Left lung (tissue), 10 donors: Measurements from ENCODE around the gene TTF2. TPM values are rescaled to one million over a fixed set of nuclear protein-coding genes. Genes with fewer than 3 reads are reported as not detected.

Source experiments
- ATAC-seq: fragments of 200-7000 bp; cut with Tn5 transposase; one replicate; pipeline ENCODE4 v1.9.1; 2020; ENCODE audit warnings: moderate library complexity
- DNase-seq, 4 donors: peaks; one replicate each; pipeline ENCODE4 v3.0.0-alpha.2; 2013 to 2020
- H3K27ac ChIP-seq, 2 donors: fragments of 200-600 bp; sonication (generic) in 1 of 2; one replicate each; pipeline versions ENCODE4 v1.5.0 to v1.8.0; 2020 to 2021
- H3K27me3 ChIP-seq, 2 donors: fragments of 200-600 bp; sonication (generic) in 1 of 2; one replicate each; pipeline versions ENCODE4 v1.5.0 to v1.8.0; 2020 to 2021
- H3K36me3 ChIP-seq, 2 donors: fragments of 200-600 bp; sonication (generic) in 1 of 2; one replicate each; pipeline versions ENCODE4 v1.5.0 to v1.8.0; 2020 to 2021
- H3K4me1 ChIP-seq, 2 donors: fragments of 200-600 bp; one replicate each; pipeline ENCODE4 v1.8.0; 2021
- H3K4me3 ChIP-seq, 2 donors: fragments of 200-600 bp; sonication (generic) in 1 of 2; one replicate each; pipeline versions ENCODE4 v1.5.0 to v1.8.0; 2020 to 2021; ENCODE audit warnings: mild to moderate bottlenecking in 1 of 2
- H3K9me3 ChIP-seq, 2 donors: fragments of 200-600 bp; sonication (generic) in 1 of 2; one replicate each; pipeline versions ENCODE4 v1.5.0 to v1.8.0; 2020 to 2021
- CTCF ChIP-seq, 2 donors: fragments of 200-600 bp; sonication (generic) in 1 of 2; IDR thresholded peaks; one replicate each; pipeline versions ENCODE4 v1.5.0 to v1.8.0; 2021; ENCODE audit warnings: antibody characterized with exemption in 2 of 2
- intact Hi-C, 2 donors: fragments of 100-400 bp; cut with DNase I; formaldehyde crosslinking; loops; one replicate each; pipeline versions ENCODE4 v1.11.2 to v1.14.2; 2022
- polyA plus RNA-seq, 6 donors: library from polyadenylated mRNA; unstranded; fragments of 120-200 nt; gene quantifications; one replicate each; pipeline ENCODE4 v1.2.1, GENCODE V29; 2013; ENCODE audit not compliant: insufficient read length in 6 of 6
- total RNA-seq, 2 donors: library from RNA; stranded (reverse); fragmentation: NEBNext Ultra II Directional; extraction: Animal tissue kit (Norgen Biotek cat#: 25700); gene quantifications; one replicate each; pipeline ENCODE4 v1.2.1, GENCODE V29; 2021
- donor health status: DM: no; HTN: yes; CAD: no.
- donor health status: DM: no; HTN: no; CAD: no.

TTF2 gene
- total and polyA plus RNA-seq, 8 donors, result 21.0 to 30.7 (median 25.1) TPM

GRCh38 chr1:117060441-117061317 is 553 bp downstream of the TTF2 start:
- peak overlapping the region; percentile 41 to 73 for H3K27ac ChIP-seq
- DNase-seq (peak in 2 of 4 donors; percentile 27 to 85), ATAC-seq (peak; percentile 70)
- H3K4me1 ChIP-seq, result peaks cover 0 to 14% of the 10 kb centered on the region in 2 donors
- intact Hi-C loops, result no loop called here
- no peak for TF ChIP-seq CTCF (IDR thresholded peaks at IDR 0.05)
- H3K9me3 ChIP-seq, result no peaks in the 10 kb centered on the region
- H3K36me3 ChIP-seq, result peaks cover 0 to 3% of the 10 kb centered on the region in 2 donors
- H3K4me3 ChIP-seq, result peak overlapping the region; percentile 63 to 77
- no peaks in the 10 kb centered on the region for H3K27me3 ChIP-seq

GRCh38 chr1:117061986-117062415 is 1.9 kb downstream of the TTF2 start:
- H3K9me3 ChIP-seq, result no peaks in the 10 kb centered on the region
- intact Hi-C loops, result no loop called here
- DNase-seq (no peak), ATAC-seq (no peak)
- no peak overlapping the region for H3K27ac ChIP-seq
- no peak for TF ChIP-seq CTCF (IDR thresholded peaks at IDR 0.05)
- H3K27me3 ChIP-seq, result no peaks in the 10 kb centered on the region
- peaks cover 0 to 7% of the 10 kb centered on the region in 2 donors for H3K36me3 ChIP-seq
- H3K4me3 ChIP-seq, result no peak overlapping the region
- H3K4me1 ChIP-seq, result peaks cover 0 to 14% of the 10 kb centered on the region in 2 donors

- H3K4me3 ChIP-seq, result no peak overlapping the region
- no peak for ATAC-seq
These were observed 6.2 kb downstream of the TTF2 start for GRCh38 chr1:117066367-117066766.

GRCh38 chr1:117067533-117068370 is 7.6 kb downstream of the TTF2 start:
- intact Hi-C loops, result loop anchor here in 1 of 2 donors (5.0 kb wide), 2 partner anchors 55 to 215 kb away; partner anchors contain the start of gene TRIM45
- ATAC-seq (peak; percentile 99), DNase-seq (peak in 3 of 4 donors; percentile 31 to 66 (median 40))
- H3K36me3 ChIP-seq, result peaks cover 0 to 9% of the 10 kb centered on the region in 2 donors
- no peaks in the 10 kb centered on the region for H3K27me3 ChIP-seq
- no peak overlapping the region for H3K4me3 ChIP-seq
- no peaks in the 10 kb centered on the region for H3K4me1 ChIP-seq
- H3K9me3 ChIP-seq, result no peaks in the 10 kb centered on the region
- no peak overlapping the region for H3K27ac ChIP-seq
- TF ChIP-seq CTCF (IDR thresholded peaks at IDR 0.05), result peak; percentile 67 to 72

More at GRCh38 chr1:117066367-117066766, 6.2 kb downstream of the TTF2 start:
- DNase-seq, result no peak
- H3K9me3 ChIP-seq, result no peaks in the 10 kb centered on the region
- TF ChIP-seq CTCF (IDR thresholded peaks at IDR 0.05), result no peak
- H3K27me3 ChIP-seq, result no peaks in the 10 kb centered on the region
- intact Hi-C loops, result loop anchor here in 1 of 2 donors (5.0 kb wide), 2 partner anchors 56 to 216 kb away; partner anchors contain the start of gene TRIM45
- H3K4me1 ChIP-seq, result peaks cover 0 to 6% of the 10 kb centered on the region in 2 donors
- H3K36me3 ChIP-seq, result peaks cover 0 to 11% of the 10 kb centered on the region in 2 donors
- no peak overlapping the region for H3K27ac ChIP-seq
